ENCODE results near the gene KCNK10. TPM values are rescaled to one million over a fixed set of nuclear protein-coding genes. Genes with fewer than 3 reads are reported as not detected.

Gene KCNK10
- not detected for polyA plus RNA-seq (2012; ENCODE audit: low read depth, missing spikeins)

GRCh38 chr14:88323086-88323522 is at the start of gene KCNK10:
Gene KCNK10 (minus strand): TSS chr14:88323269. CDS start chr14:88322798, 471 bp downstream.
- TF ChIP-seq POLR2A (IDR thresholded peaks at IDR 0.05; ENCODE audit: low read depth, low read length) (no peak), POU2F2 (IDR thresholded peaks at IDR 0.05; ENCODE audit: low read depth, low read length) (no peak), PAX5 (IDR thresholded peaks at IDR 0.05; ENCODE audit: insufficient read depth, low read length, severe bottlenecking) (no peak), POLR2AphosphoS5 (IDR thresholded peaks at IDR 0.05; ENCODE audit: low read depth, low read length) (no peak), TAF1 (IDR thresholded peaks at IDR 0.05; ENCODE audit: low read depth, low read length) (no peak), SPI1 (IDR thresholded peaks at IDR 0.05; ENCODE audit: low read depth, low read length) (no peak)
- FAIRE-seq: no peak
- DNase-seq (ENCODE audit: insufficient read length, low spot score): no peak

- FAIRE-seq (no peak), DNase-seq (ENCODE audit: insufficient read length, low spot score) (no peak)
- TF ChIP-seq POU2F2 (IDR thresholded peaks at IDR 0.05; ENCODE audit: low read depth, low read length) (no peak), TAF1 (IDR thresholded peaks at IDR 0.05; ENCODE audit: low read depth, low read length) (no peak), SPI1 (IDR thresholded peaks at IDR 0.05; ENCODE audit: low read depth, low read length) (no peak), PAX5 (IDR thresholded peaks at IDR 0.05; ENCODE audit: insufficient read depth, low read length, severe bottlenecking) (no peak), POLR2AphosphoS5 (IDR thresholded peaks at IDR 0.05; ENCODE audit: low read depth, low read length) (no peak), POLR2A (IDR thresholded peaks at IDR 0.05; ENCODE audit: low read depth, low read length) (no peak)
Observed at GRCh38 chr14:88369496-88369895, 46.4 kb upstream of the KCNK10 start.

- FAIRE-seq: no peak
- no peak for DNase-seq (ENCODE audit: insufficient read length, low spot score)
- TF ChIP-seq POLR2AphosphoS5 (IDR thresholded peaks at IDR 0.05; ENCODE audit: low read depth, low read length) (no peak), SPI1 (IDR thresholded peaks at IDR 0.05; ENCODE audit: low read depth, low read length) (no peak), POLR2A (IDR thresholded peaks at IDR 0.05; ENCODE audit: low read depth, low read length) (no peak)
Observed at GRCh38 chr14:88364710-88365413, 41.8 kb upstream of the KCNK10 start.

DNA sequence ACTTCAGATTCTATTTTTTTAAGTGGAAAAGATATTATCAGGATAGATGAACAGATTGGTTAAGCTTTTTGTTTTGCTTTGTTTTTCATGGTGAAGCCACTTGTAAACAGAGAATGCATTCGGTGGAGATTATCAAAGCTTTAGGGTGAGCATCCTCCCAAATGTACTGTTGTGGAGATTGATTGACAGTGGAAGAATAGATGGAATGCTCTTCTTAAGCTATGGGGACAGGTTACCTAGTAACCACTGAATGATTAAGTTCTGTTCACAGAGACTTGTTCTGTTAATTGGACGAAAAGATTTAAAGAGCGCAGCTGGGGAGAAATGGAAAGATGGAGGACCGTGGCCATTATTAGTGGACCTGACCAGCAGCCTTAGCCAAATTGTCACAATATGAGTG is 40.6 kb upstream of the KCNK10 start:
- DNase-seq (ENCODE audit: insufficient read length, low spot score): no peak
- no peak for FAIRE-seq
- TF ChIP-seq POU2F2 (IDR thresholded peaks at IDR 0.05; ENCODE audit: low read depth, low read length): no peak
- no peak for TF ChIP-seq POLR2AphosphoS5 (IDR thresholded peaks at IDR 0.05; ENCODE audit: low read depth, low read length)
- no peak for TF ChIP-seq PAX5 (IDR thresholded peaks at IDR 0.05; ENCODE audit: insufficient read depth, low read length, severe bottlenecking)
- TF ChIP-seq POLR2A (IDR thresholded peaks at IDR 0.05; ENCODE audit: low read depth, low read length): no peak
- TF ChIP-seq TAF1 (IDR thresholded peaks at IDR 0.05; ENCODE audit: low read depth, low read length): no peak
- TF ChIP-seq SPI1 (IDR thresholded peaks at IDR 0.05; ENCODE audit: low read depth, low read length): no peak

- FAIRE-seq: no peak
- TF ChIP-seq POU2F2 (IDR thresholded peaks at IDR 0.05; ENCODE audit: low read depth, low read length): no peak
- TF ChIP-seq SPI1 (IDR thresholded peaks at IDR 0.05; ENCODE audit: low read depth, low read length): no peak
- TF ChIP-seq POLR2AphosphoS5 (IDR thresholded peaks at IDR 0.05; ENCODE audit: low read depth, low read length): no peak
- TF ChIP-seq PAX5 (IDR thresholded peaks at IDR 0.05; ENCODE audit: insufficient read depth, low read length, severe bottlenecking): no peak
- no peak for TF ChIP-seq POLR2A (IDR thresholded peaks at IDR 0.05; ENCODE audit: low read depth, low read length)
- no peak for TF ChIP-seq TAF1 (IDR thresholded peaks at IDR 0.05; ENCODE audit: low read depth, low read length)
Observed at GRCh38 chr14:88359500-88359899, 36.4 kb upstream of the KCNK10 start.

DNA sequence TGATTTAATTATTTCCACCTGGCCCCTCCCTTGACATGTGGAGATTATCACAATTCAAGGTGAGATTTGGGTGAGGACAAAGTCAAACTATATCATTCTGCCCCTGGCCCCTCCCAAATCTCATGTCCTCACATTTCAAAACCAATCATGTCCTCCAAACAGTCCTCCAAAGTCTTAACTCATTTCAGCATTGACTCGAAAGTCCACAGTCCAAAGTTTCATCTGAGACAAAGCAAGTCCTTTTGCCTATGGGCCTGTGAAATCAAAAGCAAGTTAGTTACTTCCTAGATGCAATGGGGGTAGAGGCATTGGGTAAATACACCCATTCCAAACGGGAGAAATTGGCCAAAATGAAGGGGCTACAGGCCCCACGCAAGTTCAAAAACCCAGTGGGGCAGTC is 31.3 kb upstream of the KCNK10 start:
- DNase-seq (ENCODE audit: insufficient read length, low spot score) (no peak), FAIRE-seq (no peak)
- TF ChIP-seq PAX5 (IDR thresholded peaks at IDR 0.05; ENCODE audit: insufficient read depth, low read length, severe bottlenecking): no peak
- TF ChIP-seq POLR2AphosphoS5 (IDR thresholded peaks at IDR 0.05; ENCODE audit: low read depth, low read length): no peak
- TF ChIP-seq TAF1 (IDR thresholded peaks at IDR 0.05; ENCODE audit: low read depth, low read length): no peak
- TF ChIP-seq POU2F2 (IDR thresholded peaks at IDR 0.05; ENCODE audit: low read depth, low read length): no peak
- TF ChIP-seq SPI1 (IDR thresholded peaks at IDR 0.05; ENCODE audit: low read depth, low read length): no peak
- TF ChIP-seq POLR2A (IDR thresholded peaks at IDR 0.05; ENCODE audit: low read depth, low read length): no peak

More at GRCh38 chr14:88359500-88359899, 36.4 kb upstream of the KCNK10 start:
- DNase-seq (ENCODE audit: insufficient read length, low spot score): no peak

- FAIRE-seq (no peak), DNase-seq (ENCODE audit: insufficient read length, low spot score) (no peak)
- TF ChIP-seq POU2F2 (IDR thresholded peaks at IDR 0.05; ENCODE audit: low read depth, low read length) (no peak), SPI1 (IDR thresholded peaks at IDR 0.05; ENCODE audit: low read depth, low read length) (no peak), PAX5 (IDR thresholded peaks at IDR 0.05; ENCODE audit: insufficient read depth, low read length, severe bottlenecking) (no peak), TAF1 (IDR thresholded peaks at IDR 0.05; ENCODE audit: low read depth, low read length) (no peak), POLR2A (IDR thresholded peaks at IDR 0.05; ENCODE audit: low read depth, low read length) (no peak), POLR2AphosphoS5 (IDR thresholded peaks at IDR 0.05; ENCODE audit: low read depth, low read length) (no peak)
Observed at GRCh38 chr14:88352698-88353097, 29.6 kb upstream of the KCNK10 start.

DNA sequence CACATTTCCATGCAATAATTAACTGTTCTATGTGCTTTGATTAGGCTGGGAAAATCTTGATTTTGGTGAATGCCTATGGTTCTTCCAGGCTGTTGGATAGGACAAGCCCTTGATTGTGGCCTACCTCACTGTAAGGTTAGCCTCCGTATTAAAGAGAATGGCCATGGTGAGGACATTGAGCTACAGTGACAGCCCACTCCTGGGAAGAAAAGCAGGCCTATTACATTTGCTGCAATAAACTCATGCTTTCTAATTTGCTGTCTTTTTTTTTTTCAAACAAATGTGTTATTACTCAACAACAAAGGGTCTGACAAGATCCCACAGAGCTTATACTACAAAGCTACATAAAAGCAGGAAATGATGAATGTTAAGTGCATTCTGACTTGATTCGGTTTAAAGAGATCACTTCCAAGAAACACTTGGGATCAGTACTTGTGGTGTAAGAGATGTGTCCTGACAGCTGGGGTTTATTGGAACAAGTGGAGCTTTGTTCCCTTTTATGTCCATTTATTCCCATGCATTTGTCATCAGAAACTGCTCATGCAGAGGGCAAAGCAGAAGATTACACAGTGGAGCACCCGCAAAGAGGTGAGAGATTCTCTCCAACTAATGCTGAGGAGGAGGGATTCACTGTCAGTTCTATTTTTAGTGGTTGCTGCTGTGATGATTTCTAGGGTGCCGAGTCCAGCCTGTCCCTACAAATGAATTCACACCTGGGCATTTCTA is 29.1 kb upstream of the KCNK10 start:
- TF ChIP-seq POLR2AphosphoS5 (IDR thresholded peaks at IDR 0.05; ENCODE audit: low read depth, low read length) (no peak), SPI1 (IDR thresholded peaks at IDR 0.05; ENCODE audit: low read depth, low read length) (no peak), POLR2A (IDR thresholded peaks at IDR 0.05; ENCODE audit: low read depth, low read length) (no peak), TAF1 (IDR thresholded peaks at IDR 0.05; ENCODE audit: low read depth, low read length) (no peak), POU2F2 (IDR thresholded peaks at IDR 0.05; ENCODE audit: low read depth, low read length) (no peak), PAX5 (IDR thresholded peaks at IDR 0.05; ENCODE audit: insufficient read depth, low read length, severe bottlenecking) (no peak)
- DNase-seq (ENCODE audit: insufficient read length, low spot score) (no peak), FAIRE-seq (no peak)

DNA sequence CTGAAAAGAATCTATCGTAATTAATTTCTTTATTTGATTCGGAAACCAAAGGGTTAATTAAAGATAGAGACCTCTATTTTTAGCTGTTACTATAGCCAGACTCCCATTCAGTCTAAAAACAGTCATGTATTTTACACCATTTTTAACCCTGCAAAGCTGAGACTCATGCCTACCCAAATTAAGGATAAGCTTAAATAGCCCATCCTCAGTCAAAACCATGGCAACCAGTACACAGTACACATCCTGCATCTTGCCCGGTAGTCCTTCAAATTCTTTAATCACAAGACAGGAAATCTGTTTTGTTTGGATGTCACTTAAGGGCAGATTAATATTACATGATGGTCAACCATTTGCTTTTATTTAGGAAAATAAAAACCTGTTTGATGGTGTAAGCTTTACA is 25.5 kb upstream of the KCNK10 start:
- DNase-seq (ENCODE audit: insufficient read length, low spot score) (no peak), FAIRE-seq (no peak)
- TF ChIP-seq POU2F2 (IDR thresholded peaks at IDR 0.05; ENCODE audit: low read depth, low read length) (no peak), POLR2AphosphoS5 (IDR thresholded peaks at IDR 0.05; ENCODE audit: low read depth, low read length) (no peak), TAF1 (IDR thresholded peaks at IDR 0.05; ENCODE audit: low read depth, low read length) (no peak), SPI1 (IDR thresholded peaks at IDR 0.05; ENCODE audit: low read depth, low read length) (no peak), POLR2A (IDR thresholded peaks at IDR 0.05; ENCODE audit: low read depth, low read length) (no peak), PAX5 (IDR thresholded peaks at IDR 0.05; ENCODE audit: insufficient read depth, low read length, severe bottlenecking) (no peak)

Measured in GM12891 (cell line).